H9 (cell line): Measurements from ENCODE around the gene SLC16A6. TPM values are rescaled to one million over a fixed set of nuclear protein-coding genes. Genes with fewer than 3 reads are reported as not detected.
"Not testable (repeated sequence)": the region's sequence is repeated elsewhere in the genome, so short reads cannot be mapped to it uniquely, and the experiment has no call there.

Experiments used
- DNase-seq: peaks from one replicate; pipeline ENCODE4 v3.0.0-alpha.2; 2017
- H2AFZ ChIP-seq: one replicate; pipeline ENCODE4 v1.6.1; 2013; ENCODE audit warnings: mild to moderate bottlenecking, low read length, control low read depth, moderate library complexity
- H2AK5ac ChIP-seq: 2 replicates; pipeline ENCODE4 v1.6.1; 2013; ENCODE audit warnings: low read length, control low read depth, mixed read lengths; ENCODE audit not compliant: insufficient read length
- H2BK120ac ChIP-seq: one replicate; pipeline ENCODE4 v1.6.1; 2013; ENCODE audit warnings: low read depth, mild to moderate bottlenecking, low read length, control low read depth, inconsistent platforms; ENCODE audit not compliant: poor library complexity, severe bottlenecking
- H2BK12ac ChIP-seq: 2 replicates; pipeline ENCODE4 v1.6.1; 2013; ENCODE audit warnings: low read length, control low read depth, mixed read lengths, low read depth; ENCODE audit not compliant: insufficient read length
- H2BK15ac ChIP-seq: 2 replicates; pipeline ENCODE4 v1.6.1; 2013; ENCODE audit warnings: low read depth, low read length, control low read depth
- H2BK20ac ChIP-seq: one replicate; pipeline ENCODE4 v1.6.1; 2013; ENCODE audit warnings: low read depth, mild to moderate bottlenecking, low read length, control low read depth, inconsistent platforms; ENCODE audit not compliant: poor library complexity, severe bottlenecking
- H2BK5ac ChIP-seq: 2 replicates; pipeline ENCODE4 v1.6.1; 2013; ENCODE audit warnings: low read length, control low read depth, mixed read lengths; ENCODE audit not compliant: insufficient read length
- H3K14ac ChIP-seq: 2 replicates; pipeline ENCODE4 v1.6.1; 2013; ENCODE audit warnings: low read length, control low read depth; ENCODE audit not compliant: insufficient read depth
- H3K18ac ChIP-seq: 2 replicates; pipeline ENCODE4 v1.6.1; 2013; ENCODE audit warnings: low read depth, mild to moderate bottlenecking, mixed read lengths, low read length, control low read depth; ENCODE audit not compliant: insufficient read length
- H3K23ac ChIP-seq: 2 replicates; pipeline ENCODE4 v1.6.1; 2013; ENCODE audit warnings: low read length, control low read depth, mixed read lengths, low read depth; ENCODE audit not compliant: insufficient read length
- H3K23me2 ChIP-seq: 2 replicates; pipeline ENCODE4 v1.6.1; 2013; ENCODE audit warnings: low read depth, mild to moderate bottlenecking, mixed read lengths, low read length, control low read depth; ENCODE audit not compliant: insufficient read length, poor library complexity, severe bottlenecking
- H3K27ac ChIP-seq: 2 replicates; pipeline ENCODE4 v1.5.1; 2013; ENCODE audit warnings: low read length, control low read depth, mixed read lengths, low read depth; ENCODE audit not compliant: insufficient read length
- H3K27me3 ChIP-seq: 2 replicates; pipeline ENCODE4 v1.6.1; 2013; ENCODE audit warnings: low read length, control low read depth, inconsistent platforms; ENCODE audit not compliant: insufficient read depth
- H3K4ac ChIP-seq: 2 replicates; pipeline ENCODE4 v1.6.1; 2013; ENCODE audit warnings: low read depth, mild to moderate bottlenecking, control low read depth, inconsistent platforms, low read length, moderate library complexity
- H3K4me1 ChIP-seq: 2 replicates; pipeline ENCODE4 v1.6.1; 2013; ENCODE audit warnings: low read length, control low read depth, inconsistent platforms; ENCODE audit not compliant: insufficient read depth
- H3K4me2 ChIP-seq: 2 replicates; pipeline ENCODE4 v1.6.1; 2013; ENCODE audit warnings: low read length, control low read depth, mixed read lengths; ENCODE audit not compliant: insufficient read length, insufficient read depth
- H3K56ac ChIP-seq: 2 replicates; pipeline ENCODE4 v1.6.1; 2013; ENCODE audit warnings: low read depth, mild to moderate bottlenecking, mixed read lengths, low read length, control low read depth; ENCODE audit not compliant: insufficient read length
- H3K79me1 ChIP-seq: 2 replicates; pipeline ENCODE4 v1.6.1; 2013; ENCODE audit warnings: low read depth, mild to moderate bottlenecking, moderate library complexity, low read length, control low read depth, inconsistent platforms; ENCODE audit not compliant: insufficient read depth, poor library complexity, severe bottlenecking
- H3K79me2 ChIP-seq: 2 replicates; pipeline ENCODE4 v1.6.1; 2013; ENCODE audit warnings: low read length, control low read depth, inconsistent platforms; ENCODE audit not compliant: insufficient read depth
- H3K9ac ChIP-seq: 2 replicates; pipeline ENCODE4 v1.6.1; 2013; ENCODE audit warnings: low read length, control low read depth, mixed read lengths; ENCODE audit not compliant: insufficient read length; ENCODE audit errors: extremely low read depth
- H3K9me3 ChIP-seq: one replicate; pipeline ENCODE4 v1.6.1; 2013; ENCODE audit warnings: low read depth, low read length, inconsistent platforms; ENCODE audit not compliant: control insufficient read depth
- H3T11ph ChIP-seq: one replicate; pipeline ENCODE4 v1.6.1; 2013; ENCODE audit warnings: mild to moderate bottlenecking, low read length, control low read depth, inconsistent platforms
- H4K20me1 ChIP-seq: one replicate; pipeline ENCODE4 v1.6.1; 2013; ENCODE audit not compliant: control insufficient read depth, insufficient read length, insufficient read depth
- H4K5ac ChIP-seq: 2 replicates; pipeline ENCODE4 v1.6.1; 2013; ENCODE audit warnings: low read depth, mild to moderate bottlenecking, mixed read lengths, low read length, control low read depth; ENCODE audit not compliant: insufficient read length
- H4K8ac ChIP-seq: replicated peaks from 2 replicates; pipeline ENCODE4 v1.6.1; 2013; ENCODE audit warnings: low read length, control low read depth, mixed read lengths, low read depth; ENCODE audit not compliant: insufficient read length
- H4K91ac ChIP-seq: 2 replicates; pipeline ENCODE4 v1.6.1; 2013; ENCODE audit warnings: low read depth, mild to moderate bottlenecking, moderate library complexity, mixed read lengths, low read length, control low read depth; ENCODE audit not compliant: insufficient read length
- H3K27ac Mint-ChIP-seq, 3 experiments: 2 replicates in 2 of 3; 3 replicates in 1 of 3; pipeline ENCODE4 v1.8.0; 2020 to 2021; ENCODE audit warnings: mixed read lengths in 3 of 3, mild to moderate bottlenecking in 1 of 3, moderate library complexity in 1 of 3
- H3K27me3 Mint-ChIP-seq: 2 replicates; pipeline ENCODE4 v1.8.0; 2021; ENCODE audit warnings: low read depth, mild to moderate bottlenecking, moderate library complexity, mixed read lengths
- H3K36me3 Mint-ChIP-seq, 3 experiments: 2 replicates in 2 of 3; 3 replicates in 1 of 3; pipeline ENCODE4 v1.8.0; 2020 to 2021; ENCODE audit warnings: low read depth in 3 of 3, mixed read lengths in 3 of 3; ENCODE audit not compliant: insufficient read depth in 1 of 3
- H3K4me1 Mint-ChIP-seq, 2 experiments: 2 replicates each; pipeline ENCODE4 v1.8.0; 2020; ENCODE audit warnings: mixed read lengths in 2 of 2
- H3K4me3 Mint-ChIP-seq, 2 experiments: 2 replicates in 1 of 2; 3 replicates in 1 of 2; pipeline ENCODE4 v1.8.0; 2020 to 2021; ENCODE audit warnings: mild to moderate bottlenecking in 2 of 2, mixed read lengths in 2 of 2, moderate library complexity in 1 of 2
- H3K9me3 Mint-ChIP-seq, 2 experiments: 2 replicates in 1 of 2; 3 replicates in 1 of 2; pipeline ENCODE4 v1.8.0; 2020; ENCODE audit warnings: mild to moderate bottlenecking in 2 of 2, mixed read lengths in 2 of 2, moderate library complexity in 1 of 2
- WGBS: extraction: QIAGEN DNeasy Blood & Tissue Kit; methylation state at CpG from one replicate; pipeline ENCODE4 v1.1.7; 2013; ENCODE audit warnings: missing lambda C conversion rate, low lambda C conversion rate, mixed read lengths; ENCODE audit not compliant: insufficient read length; ENCODE audit errors: extremely low coverage; 5-methylcytosine and 5-hydroxymethylcytosine counted together
- total RNA-seq: library from RNA; stranded (reverse); gene quantifications from 2 replicates; pipeline ENCODE4 v1.2.1, GENCODE V29; 2021
- TF ChIP-seq, protein P1 (sequence below): fragments of 200-600 bp; sonication (generic); conservative IDR thresholded peaks from 3 replicates; pipeline ENCODE4 v1.8.0; 2021; ENCODE audit warnings: antibody characterized with exemption, mild to moderate bottlenecking

Gene SLC16A6
- total RNA-seq, 1 experiment from 2014 or later, result 0.33 TPM

GRCh38 chr17:68288375-68288774 is 2.6 kb downstream of the SLC16A6 start:
- H2BK120ac ChIP-seq, result no peak overlapping the region
- H3K4me1 Mint-ChIP-seq, result peaks cover 35 to 37% of the 10 kb centered on the region in 2 experiments
- no peak overlapping the region for H2AK5ac ChIP-seq
- H3K23me2 ChIP-seq, result peaks cover 19% of the 10 kb centered on the region
- no peak overlapping the region for H3K23ac ChIP-seq
- TF ChIP-seq, protein P1, sequence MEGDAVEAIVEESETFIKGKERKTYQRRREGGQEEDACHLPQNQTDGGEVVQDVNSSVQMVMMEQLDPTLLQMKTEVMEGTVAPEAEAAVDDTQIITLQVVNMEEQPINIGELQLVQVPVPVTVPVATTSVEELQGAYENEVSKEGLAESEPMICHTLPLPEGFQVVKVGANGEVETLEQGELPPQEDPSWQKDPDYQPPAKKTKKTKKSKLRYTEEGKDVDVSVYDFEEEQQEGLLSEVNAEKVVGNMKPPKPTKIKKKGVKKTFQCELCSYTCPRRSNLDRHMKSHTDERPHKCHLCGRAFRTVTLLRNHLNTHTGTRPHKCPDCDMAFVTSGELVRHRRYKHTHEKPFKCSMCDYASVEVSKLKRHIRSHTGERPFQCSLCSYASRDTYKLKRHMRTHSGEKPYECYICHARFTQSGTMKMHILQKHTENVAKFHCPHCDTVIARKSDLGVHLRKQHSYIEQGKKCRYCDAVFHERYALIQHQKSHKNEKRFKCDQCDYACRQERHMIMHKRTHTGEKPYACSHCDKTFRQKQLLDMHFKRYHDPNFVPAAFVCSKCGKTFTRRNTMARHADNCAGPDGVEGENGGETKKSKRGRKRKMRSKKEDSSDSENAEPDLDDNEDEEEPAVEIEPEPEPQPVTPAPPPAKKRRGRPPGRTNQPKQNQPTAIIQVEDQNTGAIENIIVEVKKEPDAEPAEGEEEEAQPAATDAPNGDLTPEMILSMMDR, result no peak
- no peak overlapping the region for H3K4ac ChIP-seq
- H3K36me3 Mint-ChIP-seq, result peaks cover 0 to 1% (median 0%) of the 10 kb centered on the region in 3 experiments; a peak in 1 of 7 replicates
- no peak overlapping the region for H4K8ac ChIP-seq
- H3K14ac ChIP-seq, result no peak overlapping the region
- H3K4me2 ChIP-seq, result no peak overlapping the region
- no peak overlapping the region for H3K27ac Mint-ChIP-seq
- H3K4me1 ChIP-seq, result peaks cover 2% of the 10 kb centered on the region; the same call in 1 of the 2 replicates
- H2BK5ac ChIP-seq, result no peak overlapping the region
- H3K9me3 ChIP-seq, result no peaks in the 10 kb centered on the region
- H3K79me2 ChIP-seq, result no peaks in the 10 kb centered on the region
- H3K27me3 Mint-ChIP-seq, result peaks cover 59% of the 10 kb centered on the region
- H4K91ac ChIP-seq, result no peak overlapping the region
- no peak overlapping the region for H3K18ac ChIP-seq
- H3K56ac ChIP-seq, result no peak overlapping the region
- H2BK15ac ChIP-seq, result no peak overlapping the region
- H2BK20ac ChIP-seq, result no peak overlapping the region
- no peak for DNase-seq
- H2BK12ac ChIP-seq, result no peak overlapping the region
- WGBS, result no CpG with 5 or more reads among the region's 5 CpGs
- no peak overlapping the region for H2AFZ ChIP-seq
- no peak overlapping the region for H3K9ac ChIP-seq
- H3K27me3 ChIP-seq, result peaks cover 21% of the 10 kb centered on the region; the same call in 1 of the 2 replicates
- no peaks in the 10 kb centered on the region for H3K9me3 Mint-ChIP-seq
- H3K79me1 ChIP-seq, result no peaks in the 10 kb centered on the region
- no peaks in the 10 kb centered on the region for H4K20me1 ChIP-seq
- no peak overlapping the region for H3K4me3 Mint-ChIP-seq
- no peak overlapping the region for H4K5ac ChIP-seq
- H3T11ph ChIP-seq, result no peak overlapping the region
- no peak overlapping the region for H3K27ac ChIP-seq

DNA sequence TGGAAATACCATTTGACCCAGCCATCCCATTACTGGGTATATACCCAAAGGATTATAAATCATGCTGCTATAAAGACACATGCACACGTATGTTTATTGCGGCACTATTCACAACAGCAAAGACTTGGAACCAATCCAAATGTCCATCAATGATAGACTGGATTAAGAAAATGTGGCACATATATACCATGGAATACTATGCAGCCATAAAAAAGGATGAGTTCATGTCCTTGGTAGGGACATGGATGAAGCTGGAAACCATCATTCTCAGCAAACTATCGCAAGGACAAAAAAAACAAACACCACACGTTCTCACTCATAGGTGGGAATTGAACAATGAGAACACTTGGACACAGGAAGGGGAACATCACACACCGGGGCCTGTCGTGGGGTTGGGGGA is 9.0 kb downstream of the SLC16A6 start:
- not testable (repeated sequence) for H3K27me3 Mint-ChIP-seq, H3K27me3 ChIP-seq, H4K91ac ChIP-seq, H3K27ac ChIP-seq, H3K56ac ChIP-seq, H3K79me2 ChIP-seq, H3K4me3 Mint-ChIP-seq, H3K9me3 ChIP-seq, H3K18ac ChIP-seq, H2BK15ac ChIP-seq, H3K4ac ChIP-seq, H3K27ac Mint-ChIP-seq, H2AK5ac ChIP-seq, H4K20me1 ChIP-seq, H2AFZ ChIP-seq, H3T11ph ChIP-seq, H2BK5ac ChIP-seq, H3K9ac ChIP-seq, H3K14ac ChIP-seq, H3K23ac ChIP-seq, DNase-seq, H2BK20ac ChIP-seq, H3K4me2 ChIP-seq, H2BK12ac ChIP-seq, H3K4me1 Mint-ChIP-seq, H4K8ac ChIP-seq, H2BK120ac ChIP-seq, H4K5ac ChIP-seq, H3K4me1 ChIP-seq, H3K79me1 ChIP-seq, H3K23me2 ChIP-seq
- no CpG with 5 or more reads among the region's 6 CpGs for WGBS
- peaks cover 0 to 13% (median 4%) of the 10 kb centered on the region in 3 experiments; a peak in 5 of 7 replicates for H3K36me3 Mint-ChIP-seq
- H3K9me3 Mint-ChIP-seq, result peaks cover 12 to 15% of the 10 kb centered on the region in 2 experiments; a peak in 4 of 5 replicates
